Measurements from ENCODE around the gene CYSTM1. TPM values are rescaled to one million over a fixed set of nuclear protein-coding genes. Genes with fewer than 3 reads are reported as not detected.
A peak's percentile ranks its signal among the peaks of the same experiment; 100 is the strongest.

Gene CYSTM1, protein sequence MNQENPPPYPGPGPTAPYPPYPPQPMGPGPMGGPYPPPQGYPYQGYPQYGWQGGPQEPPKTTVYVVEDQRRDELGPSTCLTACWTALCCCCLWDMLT
- 7.1 TPM for total RNA-seq
- polyA plus RNA-seq = 10 to 100 TPM; 10.8 to 26.4 (median 15.1) TPM

DNA sequence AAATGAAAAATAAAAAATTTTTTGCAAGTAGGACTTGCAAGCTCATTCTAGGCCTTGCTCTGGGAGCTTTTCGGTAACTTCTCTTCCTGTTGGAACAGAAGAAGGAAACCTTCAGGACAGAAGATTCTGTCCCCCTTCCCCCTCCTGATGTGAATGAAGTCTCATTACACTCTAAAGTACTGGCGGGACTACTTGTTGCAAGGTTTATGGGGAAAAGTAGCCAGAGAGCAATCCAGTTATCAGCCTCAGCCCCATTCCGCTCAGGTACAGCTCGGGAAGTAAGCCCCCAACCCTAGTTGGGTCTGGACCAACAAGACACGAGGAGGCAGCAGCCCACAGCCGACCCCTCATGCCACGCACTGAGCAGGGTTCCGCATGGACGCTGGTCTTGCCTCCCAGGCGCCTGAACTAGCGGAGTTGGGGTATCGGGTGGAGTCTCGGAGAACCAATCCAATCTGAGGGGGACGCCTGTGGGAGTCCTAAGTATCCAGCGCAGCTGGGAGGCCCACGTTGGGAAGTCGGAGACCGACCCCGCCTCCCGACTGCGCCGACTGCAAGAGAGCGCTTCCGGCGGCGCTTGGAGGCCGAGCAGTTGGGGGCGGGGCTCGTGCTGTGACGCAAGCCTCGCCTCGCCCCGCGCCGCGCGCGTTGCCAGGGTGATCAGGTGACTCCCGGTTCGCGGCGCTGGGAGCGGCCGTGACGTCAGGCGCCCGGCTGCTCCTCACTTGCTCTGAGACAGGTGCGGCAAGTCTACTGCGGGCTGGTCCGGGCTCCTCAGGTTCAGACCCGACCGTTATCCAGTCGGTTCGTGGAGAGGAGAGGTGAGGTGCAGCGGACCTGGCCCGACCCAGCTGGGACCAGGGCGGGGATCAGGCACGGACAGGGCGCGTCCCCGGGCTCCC is at the start of gene CYSTM1:
CYSTM1 (plus strand) TSS at position 724 of the 902 bp plus-strand sequence. CDS start 19,278 bp downstream, outside the sequence.
- ATAC-seq (ENCODE audit: low read depth in 2 of 2) = peak; percentile 91 to 94
- H3K27me3 Mint-ChIP-seq = peaks cover 20% of the 10 kb centered on the region
- peak within 1 kb of the TSS; percentile 97 to 98 (median 97) for H3K27ac Mint-ChIP-seq
- Histone ChIP-seq H3K27me3 (ENCODE audit: control insufficient read depth, insufficient read depth, low read length) (no peaks in the 10 kb centered on the region), H3K9me3 (ENCODE audit: control insufficient read depth in 2 of 2, low read length in 2 of 2) (no peaks in the 10 kb centered on the region), H3K4me1 (ENCODE audit: control insufficient read depth, insufficient read depth, low read length, poor library complexity, severe bottlenecking) (peaks cover 18% of the 10 kb centered on the region), H3K4me3 (ENCODE audit: low read depth, low read length) (peak within 1 kb of the TSS; percentile 73), H3K27ac (ENCODE audit: insufficient read depth, low read length, poor library complexity, severe bottlenecking) (peak within 1 kb of the TSS; percentile 89), H3K36me3 (ENCODE audit: control insufficient read depth, insufficient read depth, low read length) (no peaks in the 10 kb centered on the region)
- DNase-seq = peak; percentile 94 to 97 (median 96)
- no peaks in the 10 kb centered on the region for H3K9me3 Mint-ChIP-seq
- H3K36me3 Mint-ChIP-seq = no peaks in the 10 kb centered on the region
- peaks cover 9 to 18% (median 11%) of the 10 kb centered on the region in 4 donors for H3K4me1 Mint-ChIP-seq
- peak within 1 kb of the TSS; percentile 92 to 96 (median 94) for H3K4me3 Mint-ChIP-seq

DNA sequence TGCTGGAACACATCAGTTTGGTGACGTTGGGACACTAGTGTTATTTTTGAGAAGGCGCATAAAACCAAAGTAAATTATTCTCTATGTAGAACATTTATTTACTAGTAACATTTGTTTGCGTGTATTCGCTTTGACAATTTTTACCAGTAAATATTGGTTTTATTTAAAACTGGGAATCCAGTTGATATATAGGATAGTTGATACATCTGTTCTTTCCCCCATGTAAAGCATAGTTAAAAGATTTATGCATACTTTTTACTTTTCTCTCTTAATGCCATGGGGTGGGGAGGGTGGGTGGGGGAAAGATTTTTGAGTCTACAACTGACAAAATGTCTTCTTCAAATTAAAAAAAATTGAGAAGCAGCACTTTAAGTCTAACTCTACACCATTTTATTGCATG is 49.4 kb upstream of the CYSTM1 start, which contains the start of gene IGIP:
IGIP (plus strand) TSS at position 301 of the 400 bp plus-strand sequence. CDS start 2,540 bp downstream, outside the sequence.
- no peaks in the 10 kb centered on the region for H3K27me3 ChIP-seq (ENCODE audit: control insufficient read depth, insufficient read depth, low read length)
- no peak within 1 kb of the TSS for H3K27ac ChIP-seq (ENCODE audit: insufficient read depth, low read length, poor library complexity, severe bottlenecking)
- H3K9me3 Mint-ChIP-seq = peaks cover 0 to 2% (median 0%) of the 10 kb centered on the region in 7 donors
- no peak within 1 kb of the TSS for H3K27ac Mint-ChIP-seq
- no peaks in the 10 kb centered on the region for H3K27me3 Mint-ChIP-seq
- no peaks in the 10 kb centered on the region for H3K36me3 Mint-ChIP-seq
- H3K36me3 ChIP-seq (ENCODE audit: control insufficient read depth, insufficient read depth, low read length) = no peaks in the 10 kb centered on the region
- no peak within 1 kb of the TSS for H3K4me3 ChIP-seq (ENCODE audit: low read depth, low read length)
- DNase-seq (no peak), ATAC-seq (ENCODE audit: low read depth in 2 of 2) (no peak)
- H3K4me1 Mint-ChIP-seq = peaks cover 18 to 39% (median 32%) of the 10 kb centered on the region in 4 donors
- no peaks in the 10 kb centered on the region for H3K4me1 ChIP-seq (ENCODE audit: control insufficient read depth, insufficient read depth, low read length, poor library complexity, severe bottlenecking)
- no peaks in the 10 kb centered on the region for H3K9me3 ChIP-seq (ENCODE audit: control insufficient read depth in 2 of 2, low read length in 2 of 2)
- no peak within 1 kb of the TSS for H3K4me3 Mint-ChIP-seq

- Histone ChIP-seq H3K9me3 (ENCODE audit: control insufficient read depth in 2 of 2, low read length in 2 of 2) (no peaks in the 10 kb centered on the region), H3K27me3 (ENCODE audit: control insufficient read depth, insufficient read depth, low read length) (no peaks in the 10 kb centered on the region), H3K27ac (ENCODE audit: insufficient read depth, low read length, poor library complexity, severe bottlenecking) (no peak overlapping the region), H3K4me3 (ENCODE audit: low read depth, low read length) (no peak overlapping the region), H3K4me1 (ENCODE audit: control insufficient read depth, insufficient read depth, low read length, poor library complexity, severe bottlenecking) (no peaks in the 10 kb centered on the region), H3K36me3 (ENCODE audit: control insufficient read depth, insufficient read depth, low read length) (no peaks in the 10 kb centered on the region)
- Mint-ChIP-seq H3K36me3 (no peaks in the 10 kb centered on the region), H3K4me3 (no peak overlapping the region), H3K27me3 (no peaks in the 10 kb centered on the region), H3K9me3 (peaks cover 0 to 2% (median 0%) of the 10 kb centered on the region in 7 donors), H3K27ac (peak overlapping the region in 1 of 3 donors; percentile 48), H3K4me1 (peaks cover 13 to 42% (median 36%) of the 10 kb centered on the region in 4 donors)
- ATAC-seq (ENCODE audit: low read depth in 2 of 2) (no peak), DNase-seq (no peak)
Observed at GRCh38 chr5:140126315-140127012, 48.5 kb upstream of the CYSTM1 start.

DNA sequence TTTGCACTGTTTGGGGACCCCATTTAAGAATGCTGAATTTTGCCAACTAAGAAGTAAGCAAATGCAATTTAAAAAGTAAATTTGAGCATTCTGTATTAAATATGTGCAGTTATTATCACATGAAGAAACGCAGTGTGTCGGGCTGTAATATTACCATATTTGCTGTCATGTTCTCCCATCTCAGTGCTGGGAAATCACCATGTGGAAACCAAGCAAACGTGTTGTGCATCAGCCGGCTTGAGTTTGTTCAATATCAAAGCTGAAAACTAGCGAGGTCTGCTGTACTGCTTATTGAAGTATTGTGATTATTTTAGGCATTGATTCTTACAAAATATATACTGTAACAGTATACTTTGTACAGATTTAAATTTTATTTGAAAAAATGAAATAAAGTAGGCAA is 46.6 kb upstream of the CYSTM1 start:
- ATAC-seq (ENCODE audit: low read depth in 2 of 2) (no peak), DNase-seq (no peak)
- Histone ChIP-seq H3K36me3 (ENCODE audit: control insufficient read depth, insufficient read depth, low read length) (no peaks in the 10 kb centered on the region), H3K27me3 (ENCODE audit: control insufficient read depth, insufficient read depth, low read length) (no peaks in the 10 kb centered on the region), H3K27ac (ENCODE audit: insufficient read depth, low read length, poor library complexity, severe bottlenecking) (no peak overlapping the region), H3K9me3 (ENCODE audit: control insufficient read depth in 2 of 2, low read length in 2 of 2) (no peaks in the 10 kb centered on the region), H3K4me1 (ENCODE audit: control insufficient read depth, insufficient read depth, low read length, poor library complexity, severe bottlenecking) (no peaks in the 10 kb centered on the region), H3K4me3 (ENCODE audit: low read depth, low read length) (no peak overlapping the region)
- H3K9me3 Mint-ChIP-seq = peaks cover 0 to 2% (median 0%) of the 10 kb centered on the region in 7 donors
- no peaks in the 10 kb centered on the region for H3K36me3 Mint-ChIP-seq
- H3K4me1 Mint-ChIP-seq = peaks cover 12 to 41% (median 31%) of the 10 kb centered on the region in 4 donors
- H3K27me3 Mint-ChIP-seq = no peaks in the 10 kb centered on the region
- H3K27ac Mint-ChIP-seq = no peak overlapping the region
- H3K4me3 Mint-ChIP-seq = no peak overlapping the region

- Histone ChIP-seq H3K36me3 (ENCODE audit: control insufficient read depth, insufficient read depth, low read length) (no peaks in the 10 kb centered on the region), H3K27me3 (ENCODE audit: control insufficient read depth, insufficient read depth, low read length) (no peaks in the 10 kb centered on the region), H3K27ac (ENCODE audit: insufficient read depth, low read length, poor library complexity, severe bottlenecking) (no peak overlapping the region), H3K4me1 (ENCODE audit: control insufficient read depth, insufficient read depth, low read length, poor library complexity, severe bottlenecking) (no peaks in the 10 kb centered on the region), H3K4me3 (ENCODE audit: low read depth, low read length) (no peak overlapping the region), H3K9me3 (ENCODE audit: control insufficient read depth in 2 of 2, low read length in 2 of 2) (no peaks in the 10 kb centered on the region)
- ATAC-seq (ENCODE audit: low read depth in 2 of 2) (no peak), DNase-seq (no peak)
- Mint-ChIP-seq H3K27me3 (no peaks in the 10 kb centered on the region), H3K9me3 (no peaks in the 10 kb centered on the region), H3K4me1 (peaks cover 5 to 37% (median 32%) of the 10 kb centered on the region in 4 donors), H3K27ac (peak overlapping the region in 1 of 3 donors; percentile 31), H3K36me3 (no peaks in the 10 kb centered on the region), H3K4me3 (peak overlapping the region in 1 of 4 donors; percentile 32)
Observed at GRCh38 chr5:140130949-140131733, 43.8 kb upstream of the CYSTM1 start.

GRCh38 chr5:140131967-140132409 is 43.0 kb upstream of the CYSTM1 start:
- Mint-ChIP-seq H3K27ac (peak overlapping the region in 1 of 3 donors; percentile 31), H3K4me1 (peaks cover 5 to 36% (median 27%) of the 10 kb centered on the region in 4 donors)

More at GRCh38 chr5:140131967-140132409, 43.0 kb upstream of the CYSTM1 start:
- H3K4me3 Mint-ChIP-seq = peak overlapping the region in 1 of 4 donors; percentile 11
- Histone ChIP-seq H3K4me3 (ENCODE audit: low read depth, low read length) (no peak overlapping the region), H3K27me3 (ENCODE audit: control insufficient read depth, insufficient read depth, low read length) (no peaks in the 10 kb centered on the region), H3K36me3 (ENCODE audit: control insufficient read depth, insufficient read depth, low read length) (no peaks in the 10 kb centered on the region), H3K4me1 (ENCODE audit: control insufficient read depth, insufficient read depth, low read length, poor library complexity, severe bottlenecking) (no peaks in the 10 kb centered on the region), H3K27ac (ENCODE audit: insufficient read depth, low read length, poor library complexity, severe bottlenecking) (no peak overlapping the region), H3K9me3 (ENCODE audit: control insufficient read depth in 2 of 2, low read length in 2 of 2) (no peaks in the 10 kb centered on the region)
- no peaks in the 10 kb centered on the region for H3K27me3 Mint-ChIP-seq
- H3K36me3 Mint-ChIP-seq = no peaks in the 10 kb centered on the region
- DNase-seq (peak in 1 of 3 donors; percentile 26), ATAC-seq (ENCODE audit: low read depth in 2 of 2) (peak; percentile 20 to 34)
- no peaks in the 10 kb centered on the region for H3K9me3 Mint-ChIP-seq

Data from CD4-positive, CD25-positive, alpha-beta regulatory T cell (primary cell).